ENCODE data around the gene COL9A3. TPM values are rescaled to one million over a fixed set of nuclear protein-coding genes. Genes with fewer than 3 reads are reported as not detected.
A peak's percentile ranks its signal among the peaks of the same experiment; 100 is the strongest.

The COL9A3 gene
- total RNA-seq, 3 donors from 2014 or later (not counting 1 experiment from before 2014, with no cell fraction given): 1.9 TPM; not detected in 2

- Histone ChIP-seq H3K9me3 (ENCODE audit: control insufficient read depth, insufficient read depth, low read length) (no peaks in the 10 kb centered on the region), H3K4me1 (ENCODE audit: control insufficient read depth, insufficient read depth, low read length) (peaks cover 35% of the 10 kb centered on the region), H3K27me3 (ENCODE audit: control insufficient read depth, insufficient read depth, low read length) (no peaks in the 10 kb centered on the region), H3K36me3 (ENCODE audit: control insufficient read depth, insufficient read depth, low read length) (no peaks in the 10 kb centered on the region), H3K27ac (ENCODE audit: low read length) (no peak overlapping the region), H3K4me3 (ENCODE audit: low read length) (no peak overlapping the region)
- Mint-ChIP-seq H3K27ac (no peak overlapping the region), H3K4me3 (no peak overlapping the region), H3K4me1 (peaks cover 0 to 10% of the 10 kb centered on the region in 2 donors), H3K27me3 (ENCODE audit: low read depth in 2 of 2) (no peaks in the 10 kb centered on the region), H3K36me3 (no peaks in the 10 kb centered on the region), H3K9me3 (no peaks in the 10 kb centered on the region)
- intact Hi-C loops (cut with micrococcal nuclease): no loop called here
- DNase-seq (no peak), ATAC-seq (no peak)
- no peak for TF ChIP-seq CTCF (IDR thresholded peaks at IDR 0.05)
- WGBS (ENCODE audit: insufficient coverage): 73% methylated on average over 52 of the region's 52 CpGs
These were observed 19.3 kb downstream of the COL9A3 start for GRCh38 chr20:62835931-62836861.

GRCh38 chr20:62836967-62837490, 20.2 kb downstream of the COL9A3 start:
- H3K4me3 ChIP-seq (ENCODE audit: low read length): no peak overlapping the region
- ATAC-seq (no peak), DNase-seq (no peak)
- H3K9me3 ChIP-seq (ENCODE audit: control insufficient read depth, insufficient read depth, low read length): no peaks in the 10 kb centered on the region
- H3K9me3 Mint-ChIP-seq: no peaks in the 10 kb centered on the region
- H3K27me3 Mint-ChIP-seq (ENCODE audit: low read depth in 2 of 2): no peaks in the 10 kb centered on the region
- TF ChIP-seq CTCF (IDR thresholded peaks at IDR 0.05): no peak
- peaks cover 0 to 10% of the 10 kb centered on the region in 2 donors for H3K4me1 Mint-ChIP-seq
- 94% methylated on average over 19 of the region's 19 CpGs for WGBS (ENCODE audit: insufficient coverage)
- intact Hi-C loops (cut with micrococcal nuclease): no loop called here
- H3K4me1 ChIP-seq (ENCODE audit: control insufficient read depth, insufficient read depth, low read length): peaks cover 31% of the 10 kb centered on the region
- H3K27ac ChIP-seq (ENCODE audit: low read length): no peak overlapping the region
- H3K27me3 ChIP-seq (ENCODE audit: control insufficient read depth, insufficient read depth, low read length): no peaks in the 10 kb centered on the region
- H3K36me3 ChIP-seq (ENCODE audit: control insufficient read depth, insufficient read depth, low read length): no peaks in the 10 kb centered on the region
- no peaks in the 10 kb centered on the region for H3K36me3 Mint-ChIP-seq
- no peak overlapping the region for H3K4me3 Mint-ChIP-seq
- no peak overlapping the region for H3K27ac Mint-ChIP-seq

GRCh38 chr20:62837790-62838127, 20.9 kb downstream of the COL9A3 start:
- H3K27me3 Mint-ChIP-seq (ENCODE audit: low read depth in 2 of 2): no peaks in the 10 kb centered on the region
- ATAC-seq (no peak), DNase-seq (no peak)
- peak overlapping the region in 1 of 2 donors; percentile 24 for H3K27ac Mint-ChIP-seq
- no peaks in the 10 kb centered on the region for H3K9me3 ChIP-seq (ENCODE audit: control insufficient read depth, insufficient read depth, low read length)
- H3K27me3 ChIP-seq (ENCODE audit: control insufficient read depth, insufficient read depth, low read length): no peaks in the 10 kb centered on the region
- H3K36me3 ChIP-seq (ENCODE audit: control insufficient read depth, insufficient read depth, low read length): no peaks in the 10 kb centered on the region
- H3K9me3 Mint-ChIP-seq: no peaks in the 10 kb centered on the region
- intact Hi-C loops (cut with micrococcal nuclease): no loop called here
- peaks cover 0 to 10% of the 10 kb centered on the region in 2 donors for H3K4me1 Mint-ChIP-seq
- H3K4me3 ChIP-seq (ENCODE audit: low read length): no peak overlapping the region
- H3K36me3 Mint-ChIP-seq: no peaks in the 10 kb centered on the region
- no peak for TF ChIP-seq CTCF (IDR thresholded peaks at IDR 0.05)
- peak overlapping the region; percentile 38 for H3K27ac ChIP-seq (ENCODE audit: low read length)
- H3K4me1 ChIP-seq (ENCODE audit: control insufficient read depth, insufficient read depth, low read length): peaks cover 24% of the 10 kb centered on the region
- no peak overlapping the region for H3K4me3 Mint-ChIP-seq
- WGBS (ENCODE audit: insufficient coverage): 89% methylated on average over 6 of the region's 8 CpGs

All from natural killer cell (primary cell).